ENCODE results near the gene OR51V1.
"Not testable (repeated sequence)": the region's sequence is repeated elsewhere in the genome, so short reads cannot be mapped to it uniquely, and the experiment has no call there.

The OR51V1 gene, protein sequence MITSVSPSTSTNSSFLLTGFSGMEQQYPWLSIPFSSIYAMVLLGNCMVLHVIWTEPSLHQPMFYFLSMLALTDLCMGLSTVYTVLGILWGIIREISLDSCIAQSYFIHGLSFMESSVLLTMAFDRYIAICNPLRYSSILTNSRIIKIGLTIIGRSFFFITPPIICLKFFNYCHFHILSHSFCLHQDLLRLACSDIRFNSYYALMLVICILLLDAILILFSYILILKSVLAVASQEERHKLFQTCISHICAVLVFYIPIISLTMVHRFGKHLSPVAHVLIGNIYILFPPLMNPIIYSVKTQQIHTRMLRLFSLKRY

GRCh38 chr11:5200582-5200981 is at the start of gene OR51V1:
Gene OR51V1, minus strand, starts transcription at chr11:5200682. Its CDS starts 0 bp downstream, at chr11:5200682.
- no peak for DNase-seq

- DNase-seq, result not testable (repeated sequence)
These were observed 49.4 kb upstream of the OR51V1 start, which contains the start of gene HBG1 for GRCh38 chr11:5249807-5250396. Gene HBG1, minus strand, starts transcription at chr11:5249857. Its CDS starts 53 bp downstream, at chr11:5249804.

DNA sequence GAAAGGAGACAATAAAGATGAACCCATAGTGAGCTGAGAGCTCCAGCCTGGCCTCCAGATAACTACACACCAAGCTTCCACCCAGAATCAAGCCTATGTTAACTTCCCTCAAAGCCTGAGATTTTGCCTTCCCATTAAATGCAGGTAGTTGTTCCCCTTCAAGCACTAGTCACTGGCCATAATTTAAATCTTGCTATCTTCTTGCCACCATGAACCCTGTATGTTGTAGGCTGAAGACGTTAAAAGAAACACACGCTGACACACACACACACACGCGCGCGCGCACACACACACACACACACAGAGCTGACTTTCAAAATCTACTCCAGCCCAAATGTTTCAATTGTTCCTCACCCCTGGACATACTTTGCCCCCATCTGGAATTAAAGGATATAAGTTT is 48.0 kb upstream of the OR51V1 start:
- not testable (repeated sequence) for DNase-seq

DNA sequence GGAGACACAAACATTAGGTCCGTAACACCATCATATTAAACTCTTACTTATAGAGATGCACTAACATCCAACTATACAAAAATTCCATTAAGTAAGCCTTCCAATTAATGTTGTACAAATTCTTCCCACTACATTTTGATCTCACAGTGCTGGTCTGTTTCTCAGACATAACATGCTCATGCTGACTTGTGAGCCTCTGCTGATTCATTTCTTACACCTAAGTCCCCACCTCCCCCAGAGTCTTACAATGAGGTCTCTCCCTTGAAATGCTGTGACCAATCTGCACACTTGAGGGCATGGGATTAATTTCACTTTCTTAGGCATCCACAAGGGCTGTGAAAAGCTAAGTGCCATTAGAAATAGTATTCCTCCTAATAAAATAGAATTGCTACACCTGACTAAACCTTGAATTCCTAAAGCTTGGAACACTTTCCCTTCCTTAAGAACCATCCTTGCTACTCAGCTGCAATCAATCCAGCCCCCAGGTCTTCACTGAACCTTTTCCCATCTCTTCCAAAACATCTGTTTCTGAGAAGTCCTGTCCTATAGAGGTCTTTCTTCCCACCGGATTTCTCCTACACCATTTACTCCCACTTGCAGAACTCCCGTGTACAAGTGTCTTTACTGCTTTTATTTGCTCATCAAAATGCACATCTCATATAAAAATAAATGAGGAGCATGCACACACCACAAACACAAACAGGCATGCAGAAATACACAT is 47.1 kb upstream of the OR51V1 start:
- no peak for DNase-seq

DNA sequence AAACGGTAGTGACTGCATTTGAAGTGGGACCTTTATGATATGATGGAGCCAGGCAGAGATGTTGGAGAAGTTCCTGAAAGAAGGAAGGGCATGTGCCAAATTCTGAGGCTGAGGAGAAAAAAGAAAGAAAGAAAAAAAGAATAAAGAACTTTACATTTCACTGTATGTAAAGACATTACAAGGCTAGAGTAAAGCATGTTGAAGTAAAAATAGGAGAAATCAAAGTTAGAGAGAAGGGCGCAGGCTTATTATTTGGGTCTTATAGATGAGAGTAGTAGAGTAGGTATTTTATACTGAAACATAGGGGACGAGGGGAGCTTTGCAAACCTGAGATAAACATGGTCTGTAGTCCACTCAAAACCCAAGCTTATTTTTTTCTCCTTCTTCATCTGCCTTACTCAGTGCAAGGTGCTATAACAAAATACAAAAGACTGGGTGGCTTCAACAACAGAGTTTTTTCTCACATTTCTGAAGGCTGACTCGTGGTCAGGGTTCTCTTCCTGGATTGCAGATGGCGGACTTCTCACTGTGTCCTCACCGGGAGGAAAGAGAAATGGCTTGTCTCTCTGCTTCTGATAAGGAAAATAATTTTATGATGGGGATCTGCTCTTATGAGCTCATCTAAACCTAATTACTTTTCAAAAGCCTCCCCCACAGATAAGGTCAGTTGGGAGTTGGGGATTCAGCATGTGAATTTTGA is 46.4 kb upstream of the OR51V1 start:
- DNase-seq, result no peak

DNA sequence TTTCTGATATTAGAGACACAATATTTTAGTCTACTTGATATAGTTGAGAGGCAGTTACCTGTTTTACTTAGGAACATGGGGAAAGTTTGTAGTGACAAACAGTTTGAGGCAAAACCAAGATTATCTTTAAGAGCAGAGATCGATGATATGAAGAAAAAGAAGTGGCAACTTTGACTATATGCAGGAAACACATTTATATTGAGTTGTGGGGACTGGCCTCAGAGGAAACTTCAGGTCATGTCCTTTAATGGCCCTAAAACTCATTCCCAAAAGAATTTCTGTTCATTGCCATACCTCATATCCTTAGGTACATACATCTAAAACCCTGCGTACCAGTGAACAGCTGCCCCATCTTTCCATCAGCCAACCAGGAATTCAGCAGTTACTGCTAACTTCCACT is 44.7 kb upstream of the OR51V1 start:
- no peak for DNase-seq

GRCh38 chr11:5243816-5244180 is 43.3 kb upstream of the OR51V1 start:
- DNase-seq, result no peak

- no peak for DNase-seq
These were observed 42.7 kb upstream of the OR51V1 start for GRCh38 chr11:5242933-5243815.

DNA sequence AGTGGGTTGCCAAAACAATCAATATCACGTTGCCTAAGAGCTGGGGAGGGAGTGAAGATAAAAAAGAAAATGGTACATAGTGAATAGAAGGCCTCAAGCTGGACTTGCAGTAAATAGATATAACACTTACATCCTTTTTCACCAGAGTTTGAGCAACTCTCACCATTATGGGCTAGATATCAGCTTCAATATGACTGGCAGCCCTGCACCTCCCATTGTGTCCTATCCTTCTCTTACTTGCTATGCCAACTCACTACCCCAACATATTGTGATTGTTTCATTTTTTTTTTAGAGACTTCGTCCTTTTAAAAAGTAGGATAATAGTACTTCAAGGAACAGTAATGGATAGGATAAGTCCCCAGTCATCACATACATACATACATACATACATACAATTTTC is 41.7 kb upstream of the OR51V1 start:
- DNase-seq, result no peak

GRCh38 chr11:5241458-5241857 is 41.0 kb upstream of the OR51V1 start:
- no peak for DNase-seq

DNA sequence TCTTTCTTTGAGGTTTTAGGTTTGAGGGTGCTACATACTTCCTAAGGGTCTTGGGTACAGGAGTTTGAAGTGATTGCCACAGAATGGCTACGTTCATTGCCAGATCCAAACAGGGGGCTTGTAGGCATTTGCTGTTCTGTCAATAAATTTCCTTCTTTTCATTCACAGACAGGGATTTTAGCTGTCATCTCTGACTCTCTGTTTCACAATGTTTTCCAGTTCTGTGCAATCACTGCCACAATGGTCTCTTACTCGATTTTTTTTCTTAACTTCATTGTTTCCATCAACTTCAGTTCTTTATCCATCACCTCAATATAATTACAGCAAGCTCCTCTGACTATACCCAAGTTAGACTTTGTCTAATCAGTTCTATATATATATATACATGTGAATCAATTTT is 40.0 kb upstream of the OR51V1 start:
- no peak for DNase-seq

GRCh38 chr11:5240056-5240455 is 39.6 kb upstream of the OR51V1 start:
- DNase-seq, result no peak

DNA sequence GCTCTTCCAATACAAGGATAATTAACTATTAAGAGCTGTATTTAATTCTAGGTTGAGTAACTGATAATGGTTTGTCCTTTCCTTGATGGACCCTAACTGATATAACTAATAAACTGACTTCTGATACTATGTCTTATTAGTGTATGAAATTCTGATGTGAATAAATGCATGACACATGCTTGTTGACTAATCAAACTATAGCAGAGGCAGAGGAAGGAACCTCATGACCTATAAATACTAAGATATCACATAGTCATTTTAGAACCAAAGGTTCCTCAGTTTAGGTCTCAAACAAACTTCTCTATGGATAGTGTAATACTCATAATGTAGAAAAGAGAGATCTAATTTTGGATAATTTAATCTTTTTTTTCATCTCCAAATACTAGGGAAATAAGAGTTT is 38.6 kb upstream of the OR51V1 start:
- no peak for DNase-seq

DNA sequence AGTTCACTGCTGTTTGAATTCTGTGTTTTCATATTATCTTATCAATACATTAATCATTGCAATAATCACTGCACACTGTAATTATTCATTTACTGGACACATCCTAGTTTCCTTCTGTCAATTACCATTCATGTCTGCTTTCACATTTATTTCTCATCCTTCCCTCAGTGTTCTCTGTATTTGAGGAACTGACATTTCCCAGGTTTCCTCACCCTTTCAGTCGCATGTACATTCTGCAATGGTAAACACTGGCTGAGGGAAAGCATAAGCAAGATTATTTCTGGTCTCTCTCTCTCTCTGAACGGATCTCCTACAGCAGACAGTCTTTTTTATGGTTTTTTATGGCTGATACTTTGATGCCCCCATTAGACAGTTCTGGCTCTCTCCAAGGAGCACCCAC is 38.0 kb upstream of the OR51V1 start:
- no peak for DNase-seq

DNA sequence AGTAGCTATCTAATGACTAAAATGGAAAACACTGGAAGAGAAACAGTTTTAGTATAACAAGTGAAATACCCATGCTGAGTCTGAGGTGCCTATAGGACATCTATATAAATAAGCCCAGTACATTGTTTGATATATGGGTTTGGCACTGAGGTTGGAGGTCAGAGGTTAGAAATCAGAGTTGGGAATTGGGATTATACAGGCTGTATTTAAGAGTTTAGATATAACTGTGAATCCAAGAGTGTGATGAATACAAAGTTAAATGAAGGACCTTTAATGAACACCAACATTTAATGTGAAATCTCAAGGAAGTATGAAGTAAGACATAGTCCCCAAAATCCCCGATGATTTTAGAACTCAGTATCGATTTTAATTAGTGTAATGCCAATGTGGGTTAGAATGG is 36.9 kb upstream of the OR51V1 start:
- no peak for DNase-seq

- DNase-seq, result no peak
These were observed 35.0 kb upstream of the OR51V1 start for GRCh38 chr11:5235364-5236095.

DNA sequence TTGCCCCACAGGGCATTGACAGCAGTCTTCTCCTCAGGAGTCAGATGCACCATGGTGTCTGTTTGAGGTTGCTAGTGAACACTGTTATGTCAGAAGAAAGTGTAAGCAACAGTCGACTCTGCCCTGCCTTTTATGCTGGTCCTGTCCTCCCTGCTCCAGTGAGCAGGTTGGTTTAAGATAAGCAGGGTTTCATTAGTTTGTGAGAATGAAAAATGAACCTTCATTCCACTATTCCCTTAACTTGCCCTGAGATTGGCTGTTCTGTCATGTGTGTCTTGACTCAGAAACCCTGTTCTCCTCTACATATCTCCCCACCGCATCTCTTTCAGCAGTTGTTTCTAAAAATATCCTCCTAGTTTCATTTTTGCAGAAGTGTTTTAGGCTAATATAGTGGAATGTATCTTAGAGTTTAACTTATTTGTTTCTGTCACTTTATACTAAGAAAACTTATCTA is 33.9 kb upstream of the OR51V1 start, which contains the start of gene HBD:
TSS of gene HBD (minus strand) at position 103 of the 454 bp plus-strand sequence. CDS start at position 53, 50 bp downstream.
- DNase-seq, result no peak

DNA sequence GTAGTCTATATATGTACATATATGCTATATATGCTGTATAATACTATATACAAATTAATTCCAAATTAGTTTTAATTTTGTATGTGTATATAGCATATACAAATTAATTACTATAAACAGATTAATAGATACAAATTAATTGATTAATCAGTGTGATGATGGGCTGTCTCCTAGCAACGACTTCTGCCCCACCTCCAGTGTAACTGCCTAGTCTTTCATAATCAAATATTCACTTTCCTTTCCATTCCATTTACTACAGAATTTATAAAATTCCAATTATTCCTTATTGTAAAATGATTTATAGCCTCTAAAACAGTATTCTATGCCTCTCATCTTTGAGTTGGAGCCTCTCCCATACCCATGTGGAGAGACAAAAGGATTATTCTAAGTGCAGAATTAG is 32.8 kb upstream of the OR51V1 start:
- no peak for DNase-seq

GRCh38 chr11:5232821-5233220 is 32.3 kb upstream of the OR51V1 start:
- no peak for DNase-seq

GRCh38 chr11:5232176-5232575 is 31.7 kb upstream of the OR51V1 start:
- no peak for DNase-seq

DNA sequence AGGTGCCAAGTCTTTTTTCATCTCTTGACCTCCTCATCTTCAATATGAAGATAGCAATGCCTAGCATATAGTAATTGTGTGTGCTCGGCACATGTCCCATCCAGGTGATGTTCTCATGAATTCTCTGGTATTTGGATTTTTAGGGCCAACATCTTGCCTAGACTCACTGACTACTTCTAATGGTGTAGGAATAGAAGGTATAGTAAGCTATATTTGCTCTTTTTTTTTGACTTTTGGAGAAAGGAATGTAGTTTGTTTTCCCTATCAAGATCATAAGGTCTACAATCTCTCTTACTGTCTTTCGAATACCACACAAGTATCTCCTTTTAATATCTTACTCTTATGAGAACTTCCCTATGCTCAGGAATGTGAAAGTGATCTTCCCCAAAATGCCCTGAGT is 30.6 kb upstream of the OR51V1 start:
- DNase-seq, result no peak

Measured in activated CD4-positive, alpha-beta T cell treated with anti-CD3 and anti-CD28 coated beads, Interleukin-2, amount 50 U/mL, for 48 hours (primary cell).